ENCODE results near the gene AKT3.

The AKT3 gene

GRCh38 chr1:243564814-243565213 is 285.2 kb downstream of the AKT3 start:
- no peak for TF ChIP-seq POLR2AphosphoS5 (IDR thresholded peaks at IDR 0.05; ENCODE audit: low read depth, low read length)
- no peak for TF ChIP-seq REST (IDR thresholded peaks at IDR 0.05; ENCODE audit: insufficient read depth in 1 of 2, low read depth in 2 of 2, low read length in 2 of 2)
- no peak for TF ChIP-seq SIN3A (IDR thresholded peaks at IDR 0.05; ENCODE audit: borderline replicate concordance, insufficient read depth, low read length)
- TF ChIP-seq TAF1 (IDR thresholded peaks at IDR 0.05; ENCODE audit: borderline replicate concordance, insufficient read depth, low read length) = no peak
- TF ChIP-seq FOXP2 (optimal IDR thresholded peaks at IDR 0.05; ENCODE audit: borderline replicate concordance, extremely low read depth, extremely low read length, insufficient read depth) = no peak

- TF ChIP-seq TAF1 (IDR thresholded peaks at IDR 0.05; ENCODE audit: borderline replicate concordance, insufficient read depth, low read length) (no peak), REST (IDR thresholded peaks at IDR 0.05; ENCODE audit: insufficient read depth in 1 of 2, low read depth in 2 of 2, low read length in 2 of 2) (no peak), FOXP2 (optimal IDR thresholded peaks at IDR 0.05; ENCODE audit: borderline replicate concordance, extremely low read depth, extremely low read length, insufficient read depth) (no peak), POLR2AphosphoS5 (IDR thresholded peaks at IDR 0.05; ENCODE audit: low read depth, low read length) (no peak), SIN3A (IDR thresholded peaks at IDR 0.05; ENCODE audit: borderline replicate concordance, insufficient read depth, low read length) (no peak)
Measured at GRCh38 chr1:243563732-243564131, 286.3 kb downstream of the AKT3 start.

GRCh38 chr1:243562473-243562872 is 287.6 kb downstream of the AKT3 start:
- TF ChIP-seq FOXP2 (optimal IDR thresholded peaks at IDR 0.05; ENCODE audit: borderline replicate concordance, extremely low read depth, extremely low read length, insufficient read depth) (no peak), TAF1 (IDR thresholded peaks at IDR 0.05; ENCODE audit: borderline replicate concordance, insufficient read depth, low read length) (no peak), REST (IDR thresholded peaks at IDR 0.05; ENCODE audit: insufficient read depth in 1 of 2, low read depth in 2 of 2, low read length in 2 of 2) (no peak), POLR2AphosphoS5 (IDR thresholded peaks at IDR 0.05; ENCODE audit: low read depth, low read length) (no peak), SIN3A (IDR thresholded peaks at IDR 0.05; ENCODE audit: borderline replicate concordance, insufficient read depth, low read length) (no peak)

GRCh38 chr1:243561588-243562319 is 288.3 kb downstream of the AKT3 start:
- TF ChIP-seq REST (IDR thresholded peaks at IDR 0.05; ENCODE audit: insufficient read depth in 1 of 2, low read depth in 2 of 2, low read length in 2 of 2) = no peak
